ENCODE data around the gene PDE1C. TPM values are rescaled to one million over a fixed set of nuclear protein-coding genes. Genes with fewer than 3 reads are reported as not detected.
A peak's percentile ranks its signal among the peaks of the same experiment; 100 is the strongest.

The PDE1C gene
- total and polyA plus RNA-seq, 8 donors = 1.2 to 4.2 (median 2.2) TPM

DNA sequence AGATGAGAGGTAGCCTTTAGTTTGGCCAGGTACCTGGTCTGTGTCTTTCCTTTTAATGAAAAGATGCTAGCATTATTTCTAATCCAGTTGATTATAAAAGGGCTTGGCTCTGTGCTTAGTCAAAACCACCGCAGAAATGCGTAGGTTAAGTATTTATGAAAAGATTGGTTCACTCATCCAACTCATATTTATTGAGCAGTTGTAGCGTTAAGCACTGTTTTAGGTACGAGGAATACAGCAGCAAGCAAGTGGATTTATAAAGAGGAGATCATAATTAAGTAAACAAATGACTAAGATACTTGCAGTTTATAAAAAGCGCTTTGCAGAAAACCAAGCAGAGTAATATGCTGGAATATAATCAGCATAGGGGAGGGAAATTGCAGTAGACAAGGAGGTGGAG is 253.4 kb downstream of the PDE1C start:
- ATAC-seq (no peak), FAIRE-seq (no peak), DNase-seq (no peak)
- no peak overlapping the region for H3K4me3 ChIP-seq
- H3K27me3 ChIP-seq = no peaks in the 10 kb centered on the region
- H3K36me3 ChIP-seq = no peaks in the 10 kb centered on the region
- 71 to 83% methylated on average over 5 of the region's 5 CpGs for WGBS, 2 donors
- intact Hi-C loops (cut with DNase I) = no loop called here
- H3K27ac ChIP-seq = no peak overlapping the region
- H3K4me1 ChIP-seq = no peaks in the 10 kb centered on the region
- H3K9me3 ChIP-seq = no peaks in the 10 kb centered on the region
- TF ChIP-seq, protein P1, sequence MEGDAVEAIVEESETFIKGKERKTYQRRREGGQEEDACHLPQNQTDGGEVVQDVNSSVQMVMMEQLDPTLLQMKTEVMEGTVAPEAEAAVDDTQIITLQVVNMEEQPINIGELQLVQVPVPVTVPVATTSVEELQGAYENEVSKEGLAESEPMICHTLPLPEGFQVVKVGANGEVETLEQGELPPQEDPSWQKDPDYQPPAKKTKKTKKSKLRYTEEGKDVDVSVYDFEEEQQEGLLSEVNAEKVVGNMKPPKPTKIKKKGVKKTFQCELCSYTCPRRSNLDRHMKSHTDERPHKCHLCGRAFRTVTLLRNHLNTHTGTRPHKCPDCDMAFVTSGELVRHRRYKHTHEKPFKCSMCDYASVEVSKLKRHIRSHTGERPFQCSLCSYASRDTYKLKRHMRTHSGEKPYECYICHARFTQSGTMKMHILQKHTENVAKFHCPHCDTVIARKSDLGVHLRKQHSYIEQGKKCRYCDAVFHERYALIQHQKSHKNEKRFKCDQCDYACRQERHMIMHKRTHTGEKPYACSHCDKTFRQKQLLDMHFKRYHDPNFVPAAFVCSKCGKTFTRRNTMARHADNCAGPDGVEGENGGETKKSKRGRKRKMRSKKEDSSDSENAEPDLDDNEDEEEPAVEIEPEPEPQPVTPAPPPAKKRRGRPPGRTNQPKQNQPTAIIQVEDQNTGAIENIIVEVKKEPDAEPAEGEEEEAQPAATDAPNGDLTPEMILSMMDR (IDR thresholded peaks at IDR 0.05) = no peak

GRCh38 chr7:31815796-31816195 is 254.4 kb downstream of the PDE1C start:
- H3K27ac ChIP-seq = no peak overlapping the region
- FAIRE-seq = no peak

DNA sequence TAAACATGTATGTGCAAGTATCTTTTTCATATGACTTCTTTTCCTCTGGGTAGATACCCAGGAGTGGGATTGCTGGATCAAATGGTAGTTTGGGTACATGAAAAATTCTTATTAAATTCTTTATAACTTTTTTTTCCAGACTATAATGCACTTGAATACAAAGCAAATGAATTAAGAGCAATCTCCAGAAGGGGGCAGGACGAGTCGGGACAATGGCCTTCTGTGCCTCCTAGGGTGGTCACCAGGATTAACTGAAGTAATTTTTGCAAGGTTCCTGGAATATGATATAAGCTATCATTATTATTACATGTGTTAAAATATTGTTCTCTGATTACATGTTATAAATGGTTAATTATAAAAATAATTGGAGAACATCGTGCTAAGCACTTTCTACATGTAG is 256.0 kb downstream of the PDE1C start:
- H3K4me3 ChIP-seq = no peak overlapping the region
- no peaks in the 10 kb centered on the region for H3K9me3 ChIP-seq
- H3K36me3 ChIP-seq = no peaks in the 10 kb centered on the region
- no peaks in the 10 kb centered on the region for H3K4me1 ChIP-seq
- H3K27ac ChIP-seq = no peak overlapping the region
- TF ChIP-seq, protein P1 (IDR thresholded peaks at IDR 0.05) = no peak
- no peaks in the 10 kb centered on the region for H3K27me3 ChIP-seq
- FAIRE-seq = no peak
- WGBS, 2 donors = 54 to 60% methylated on average over 3 of the region's 3 CpGs
- DNase-seq = no peak
- ATAC-seq = peak in 1 of 4 donors; percentile 38
- intact Hi-C loops (cut with DNase I) = no loop called here

More at GRCh38 chr7:31815796-31816195, 254.4 kb downstream of the PDE1C start:
- 69 to 81% methylated on average over 9 of the region's 9 CpGs for WGBS, 2 donors
- intact Hi-C loops (cut with DNase I) = no loop called here
- no peaks in the 10 kb centered on the region for H3K4me1 ChIP-seq
- no peaks in the 10 kb centered on the region for H3K27me3 ChIP-seq
- no peak overlapping the region for H3K4me3 ChIP-seq
- TF ChIP-seq, protein P1 (IDR thresholded peaks at IDR 0.05) = no peak
- no peaks in the 10 kb centered on the region for H3K36me3 ChIP-seq
- ATAC-seq (no peak), DNase-seq (no peak)
- no peaks in the 10 kb centered on the region for H3K9me3 ChIP-seq

DNA sequence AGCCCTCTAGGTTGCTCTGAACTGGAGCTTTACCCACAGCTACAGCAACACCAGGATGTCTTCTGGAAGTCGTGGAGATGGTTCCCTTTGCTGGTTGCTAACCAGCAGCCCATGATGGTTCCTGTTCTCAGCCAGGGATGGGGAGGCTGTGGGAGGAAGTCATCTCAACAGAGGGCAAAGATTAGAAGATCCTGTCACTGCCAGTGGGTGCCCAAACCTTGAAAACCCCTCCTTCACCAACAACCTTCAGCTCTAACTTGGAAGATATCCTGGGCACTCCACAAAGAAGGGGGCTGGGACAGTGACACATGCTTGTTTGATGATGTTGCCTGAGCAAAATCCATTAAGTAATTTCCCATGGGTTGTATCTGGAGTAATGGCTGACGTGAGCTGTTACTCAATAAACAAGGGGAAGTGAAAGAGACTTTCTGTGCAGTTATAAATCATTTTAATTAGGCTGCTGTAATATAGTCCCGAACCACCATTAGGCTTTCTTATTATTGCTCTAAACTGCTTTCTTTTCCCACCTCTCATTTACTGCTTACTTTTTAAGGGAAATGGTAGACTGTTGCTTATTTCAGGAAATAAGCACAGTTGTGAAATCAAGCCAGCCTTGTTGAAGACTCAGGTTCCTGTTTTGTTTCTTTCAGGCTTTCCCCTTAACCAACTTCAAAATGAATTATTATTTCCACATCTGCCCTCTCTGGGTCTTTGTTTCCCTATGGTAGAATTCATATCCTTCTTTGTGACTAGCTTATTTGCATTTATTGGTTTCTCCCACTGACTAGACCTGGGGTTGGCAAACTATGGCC is 258.4 kb downstream of the PDE1C start:
- TF ChIP-seq, protein P1 (IDR thresholded peaks at IDR 0.05) = no peak
- intact Hi-C loops (cut with DNase I) = no loop called here
- no peak for FAIRE-seq
- no peak for DNase-seq
- Histone ChIP-seq H3K27ac (peak overlapping the region in 2 of 4 donors; percentile 44 to 55), H3K4me3 (no peak overlapping the region), H3K4me1 (no peaks in the 10 kb centered on the region), H3K27me3 (no peaks in the 10 kb centered on the region), H3K9me3 (no peaks in the 10 kb centered on the region), H3K36me3 (no peaks in the 10 kb centered on the region)
- WGBS, 2 donors = 42 to 46% methylated on average over 3 of the region's 3 CpGs
- ATAC-seq = peak in 3 of 4 donors; percentile 59 to 88 (median 77)

DNA sequence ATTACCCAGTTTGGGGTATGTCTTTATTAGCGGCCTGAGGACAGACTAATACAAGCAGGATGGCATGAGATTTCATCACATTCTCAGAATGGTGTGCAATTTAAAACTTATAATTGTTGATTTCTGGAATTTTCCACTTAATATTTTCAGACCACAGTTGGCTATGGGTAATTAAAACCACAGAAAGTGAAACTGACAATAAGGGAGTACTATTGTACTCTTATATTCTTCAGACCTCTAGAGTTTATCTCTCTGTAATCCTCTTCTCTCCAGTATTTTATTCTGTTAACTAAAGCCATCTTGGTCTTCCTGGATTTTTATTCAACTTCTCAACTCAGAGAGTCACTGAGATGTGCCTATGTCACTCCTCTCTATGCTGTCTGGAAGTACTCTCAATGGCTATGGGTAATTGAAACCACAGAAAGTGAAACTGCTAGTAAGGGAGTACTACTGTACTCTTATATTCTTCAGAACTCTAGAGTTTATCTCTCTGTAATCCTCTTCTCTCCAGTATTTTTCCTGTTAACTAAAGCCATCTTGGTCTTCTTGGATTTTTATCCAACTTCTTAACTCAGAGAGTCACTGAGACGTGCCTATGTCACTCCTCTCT is 264.9 kb downstream of the PDE1C start:
- no peak for ATAC-seq
- Histone ChIP-seq H3K4me1 (no peaks in the 10 kb centered on the region), H3K9me3 (no peaks in the 10 kb centered on the region), H3K36me3 (no peaks in the 10 kb centered on the region), H3K27ac (no peak overlapping the region), H3K27me3 (no peaks in the 10 kb centered on the region), H3K4me3 (no peak overlapping the region)
- 76 to 79% methylated on average over 2 of the region's 2 CpGs for WGBS, 2 donors
- FAIRE-seq = no peak
- intact Hi-C loops (cut with DNase I) = no loop called here
- DNase-seq = no peak
- TF ChIP-seq, protein P1 (IDR thresholded peaks at IDR 0.05) = no peak

Measured in pancreas (tissue), 10 donors.